WTC11 (cell line): ENCODE data around the gene JADE3.

Experiments
- ATF2 ChIP-seq: sonication (generic); formaldehyde crosslinking; IDR thresholded peaks from 2 replicates; pipeline ENCODE4 v1.8.1; 2022; ENCODE audit warnings: low read depth, missing genetic modification reagents, borderline replicate concordance
- CTCF ChIP-seq: fragments of 200-600 bp; IDR thresholded peaks from 2 replicates; pipeline ENCODE4 v1.8.0; 2022; ENCODE audit warnings: antibody characterized with exemption
- FOXP4 ChIP-seq: sonication (generic); formaldehyde crosslinking; IDR thresholded peaks from 2 replicates; pipeline ENCODE4 v1.8.0; 2022; ENCODE audit warnings: mild to moderate bottlenecking, missing genetic modification reagents
- SMAD3 ChIP-seq: sonication (generic); formaldehyde crosslinking; IDR thresholded peaks from 2 replicates; pipeline ENCODE4 v1.8.0; 2022; ENCODE audit warnings: missing genetic modification reagents, mild to moderate bottlenecking, borderline replicate concordance

- TF ChIP-seq SMAD3 (CRISPR knock-in tag) (no peak), ATF2 (CRISPR knock-in tag) (no peak), FOXP4 (CRISPR knock-in tag) (no peak), CTCF (no peak)
These were observed 30.0 kb upstream of the JADE3 start for GRCh38 chrX:46882266-46882665.
